Gastroesophageal sphincter (tissue), 4 donors: ENCODE measurements around the gene MAB21L4. TPM values are rescaled to one million over a fixed set of nuclear protein-coding genes. Genes with fewer than 3 reads are reported as not detected.

ENCODE experiments used
- ATAC-seq: fragments of 150-250 bp; one replicate; pipeline ENCODE4 v1.9.1; 2016; ENCODE audit warnings: mild to moderate bottlenecking, moderate library complexity
- H3K27ac ChIP-seq, 4 donors: fragments of 200-600 bp; sonication (generic) in 3 of 4; 1 replicate in 3 of 4; 2 replicates in 1 of 4; pipeline ENCODE4 v1.5.1; 2016 to 2019
- H3K27me3 ChIP-seq: fragments of 200-600 bp; sonication (generic); one replicate; pipeline ENCODE4 v1.5.1; 2019
- H3K36me3 ChIP-seq, 2 donors: fragments of 200-600 bp; sonication (generic); one replicate each; pipeline ENCODE4 v1.5.1; 2019; ENCODE audit warnings: control low read depth in 1 of 2
- H3K4me1 ChIP-seq, 3 donors: fragments of 200-600 bp; sonication (generic); 1 replicate in 2 of 3; 2 replicates in 1 of 3; pipeline ENCODE4 v1.5.1; 2016 to 2019; ENCODE audit warnings: control low read depth in 2 of 3
- H3K4me3 ChIP-seq, 2 donors: fragments of 200-600 bp; sonication (generic); one replicate each; pipeline ENCODE4 v1.5.1; 2019; ENCODE audit warnings: mild to moderate bottlenecking in 1 of 2, moderate library complexity in 1 of 2
- H3K9me3 ChIP-seq, 3 donors: fragments of 200-600 bp; sonication (generic); one replicate each; pipeline ENCODE4 v1.5.1; 2017 to 2019; ENCODE audit warnings: control low read depth in 2 of 3
- EP300 ChIP-seq: sonication (generic); formaldehyde crosslinking; IDR thresholded peaks from one replicate; pipeline ENCODE4 v1.6.1; 2017; ENCODE audit warnings: antibody characterized with exemption, mild to moderate bottlenecking
- POLR2A ChIP-seq, 2 donors: fragments of 450-650 bp; IDR thresholded peaks; one replicate each; pipeline ENCODE4 v1.6.1; 2017; ENCODE audit warnings: antibody characterized with exemption in 2 of 2, mild to moderate bottlenecking in 2 of 2, moderate library complexity in 1 of 2
- POLR2AphosphoS5 ChIP-seq: sonication (generic); formaldehyde crosslinking; IDR thresholded peaks from one replicate; pipeline ENCODE4 v1.6.1; 2017; ENCODE audit warnings: antibody characterized with exemption
- WGBS, 2 donors: methylation state at CpG; one replicate each; pipeline ENCODE4 v1.1.5; 2018; ENCODE audit warnings: low coverage in 1 of 2; 5-methylcytosine and 5-hydroxymethylcytosine counted together
- total RNA-seq, 4 donors: library from RNA; depleted of rRNA; stranded (reverse); fragments of >200 nt; gene quantifications; one replicate each; pipeline ENCODE4 v1.1.0, GENCODE V29; 2016
- TF ChIP-seq, protein P1 (sequence below), 4 experiments: fragments of 200-600 bp in 2 of 4; fragments of 450-650 bp in 2 of 4; sonication (generic) in 1 of 4; IDR thresholded peaks; one replicate each; pipeline ENCODE4 v1.5.1; 2017 to 2019; ENCODE audit warnings: antibody characterized with exemption in 4 of 4, mild to moderate bottlenecking in 2 of 4, moderate library complexity in 2 of 4

The MAB21L4 gene
- total RNA-seq, 4 donors from 2014 or later: 0.27 to 9.7 (median 0.77) TPM; not detected in 1

DNA sequence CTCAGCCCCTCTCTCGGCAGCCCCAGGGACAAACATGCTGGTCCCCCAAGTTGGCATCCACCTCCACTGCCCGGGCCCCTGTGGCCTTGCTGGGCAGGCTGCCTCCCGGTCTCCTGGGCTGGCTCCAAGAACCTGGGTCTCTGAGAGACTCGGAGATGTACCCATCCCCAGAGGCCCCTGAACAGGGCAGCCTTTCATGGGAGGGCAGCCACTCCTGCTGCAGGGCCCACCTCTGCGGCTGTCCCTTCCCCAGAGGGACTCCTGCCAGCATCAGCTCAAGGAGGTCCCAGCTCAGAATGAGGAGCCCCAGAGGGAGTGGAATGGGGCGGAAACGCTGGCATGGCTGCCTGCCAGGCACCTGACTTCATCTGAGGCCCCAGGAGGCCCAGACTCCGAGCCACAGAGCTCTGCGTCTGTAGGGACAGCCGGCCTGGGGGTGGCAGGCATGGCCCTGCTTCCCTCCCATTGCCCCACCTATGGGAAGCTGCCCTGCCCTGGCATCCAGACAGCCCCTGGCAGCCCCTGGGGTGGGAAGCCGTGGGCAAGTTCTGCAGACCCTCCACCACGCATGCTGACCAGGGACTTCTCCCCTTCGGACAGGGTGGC, 9.3 kb upstream of the MAB21L4 start:
- TF ChIP-seq EP300: no peak
- no peak for TF ChIP-seq POLR2A (IDR thresholded peaks at IDR 0.05)
- no peak for TF ChIP-seq POLR2AphosphoS5
- TF ChIP-seq, protein P1, sequence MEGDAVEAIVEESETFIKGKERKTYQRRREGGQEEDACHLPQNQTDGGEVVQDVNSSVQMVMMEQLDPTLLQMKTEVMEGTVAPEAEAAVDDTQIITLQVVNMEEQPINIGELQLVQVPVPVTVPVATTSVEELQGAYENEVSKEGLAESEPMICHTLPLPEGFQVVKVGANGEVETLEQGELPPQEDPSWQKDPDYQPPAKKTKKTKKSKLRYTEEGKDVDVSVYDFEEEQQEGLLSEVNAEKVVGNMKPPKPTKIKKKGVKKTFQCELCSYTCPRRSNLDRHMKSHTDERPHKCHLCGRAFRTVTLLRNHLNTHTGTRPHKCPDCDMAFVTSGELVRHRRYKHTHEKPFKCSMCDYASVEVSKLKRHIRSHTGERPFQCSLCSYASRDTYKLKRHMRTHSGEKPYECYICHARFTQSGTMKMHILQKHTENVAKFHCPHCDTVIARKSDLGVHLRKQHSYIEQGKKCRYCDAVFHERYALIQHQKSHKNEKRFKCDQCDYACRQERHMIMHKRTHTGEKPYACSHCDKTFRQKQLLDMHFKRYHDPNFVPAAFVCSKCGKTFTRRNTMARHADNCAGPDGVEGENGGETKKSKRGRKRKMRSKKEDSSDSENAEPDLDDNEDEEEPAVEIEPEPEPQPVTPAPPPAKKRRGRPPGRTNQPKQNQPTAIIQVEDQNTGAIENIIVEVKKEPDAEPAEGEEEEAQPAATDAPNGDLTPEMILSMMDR (IDR thresholded peaks at IDR 0.05): no peak
- Histone ChIP-seq H3K36me3 (no peaks in the 10 kb centered on the region), H3K4me3 (no peak overlapping the region), H3K4me1 (no peaks in the 10 kb centered on the region), H3K9me3 (no peaks in the 10 kb centered on the region), H3K27ac (no peak overlapping the region), H3K27me3 (peaks cover 51% of the 10 kb centered on the region)
- no peak for ATAC-seq
- WGBS, 2 donors: 31% methylated on average over 3 of the region's 13 CpGs; no CpG with 5 or more reads in 1 of the 2 donors

DNA sequence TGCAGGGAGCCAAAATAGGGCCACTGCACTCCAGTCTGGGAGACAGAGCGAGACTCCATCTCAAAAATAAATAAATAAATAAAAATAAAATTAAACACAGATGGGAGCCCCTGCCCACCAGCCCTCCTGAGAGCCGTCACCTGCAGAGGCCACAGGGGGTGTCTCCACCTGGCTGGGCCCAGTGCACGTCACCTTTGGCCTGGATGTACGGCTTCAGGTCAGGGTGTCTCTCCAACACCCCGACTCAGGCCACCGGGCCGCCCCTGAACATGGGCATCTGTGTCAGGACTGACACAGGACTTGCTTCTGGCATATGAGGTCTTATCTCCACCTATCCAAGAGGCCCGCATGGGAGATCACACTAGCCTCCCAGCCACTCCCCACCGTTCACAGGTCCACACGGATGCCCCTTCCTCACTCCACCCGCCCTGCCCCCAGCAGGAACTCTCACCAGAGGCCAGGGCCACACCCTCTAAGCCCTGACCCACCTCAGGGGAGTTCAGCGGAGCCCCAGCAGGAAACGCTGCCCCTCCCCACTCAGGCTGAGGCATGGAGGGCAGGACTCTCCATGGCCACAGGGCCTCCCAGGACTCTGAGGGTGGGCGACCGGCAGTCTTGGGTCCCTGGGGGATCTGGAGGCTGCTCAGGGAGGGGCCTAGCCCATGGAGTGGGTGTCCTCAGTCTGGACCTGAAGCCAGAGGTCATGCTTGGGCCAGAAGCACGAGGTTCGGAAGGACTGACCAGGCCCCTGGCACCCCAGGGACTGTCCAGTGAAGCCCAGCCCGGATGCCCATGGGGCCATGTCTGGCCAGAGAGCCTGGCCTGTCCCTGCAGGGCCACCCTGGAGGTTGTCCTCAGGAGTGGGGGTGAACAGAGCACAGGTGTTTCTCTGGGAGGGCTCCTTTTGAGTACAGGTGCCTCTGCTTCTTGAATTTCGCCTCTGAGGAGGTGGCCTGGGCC, 8.5 kb upstream of the MAB21L4 start:
- Histone ChIP-seq H3K36me3 (no peaks in the 10 kb centered on the region), H3K27ac (no peak overlapping the region), H3K9me3 (no peaks in the 10 kb centered on the region), H3K4me3 (no peak overlapping the region), H3K27me3 (peaks cover 49% of the 10 kb centered on the region), H3K4me1 (no peaks in the 10 kb centered on the region)
- ATAC-seq: no peak
- TF ChIP-seq EP300 (no peak), POLR2AphosphoS5 (no peak), POLR2A (IDR thresholded peaks at IDR 0.05) (no peak)
- TF ChIP-seq, protein P1 (IDR thresholded peaks at IDR 0.05): no peak
- 84 to 100% methylated on average over 1 to 4 of the region's 19 CpGs for WGBS, 2 donors

DNA sequence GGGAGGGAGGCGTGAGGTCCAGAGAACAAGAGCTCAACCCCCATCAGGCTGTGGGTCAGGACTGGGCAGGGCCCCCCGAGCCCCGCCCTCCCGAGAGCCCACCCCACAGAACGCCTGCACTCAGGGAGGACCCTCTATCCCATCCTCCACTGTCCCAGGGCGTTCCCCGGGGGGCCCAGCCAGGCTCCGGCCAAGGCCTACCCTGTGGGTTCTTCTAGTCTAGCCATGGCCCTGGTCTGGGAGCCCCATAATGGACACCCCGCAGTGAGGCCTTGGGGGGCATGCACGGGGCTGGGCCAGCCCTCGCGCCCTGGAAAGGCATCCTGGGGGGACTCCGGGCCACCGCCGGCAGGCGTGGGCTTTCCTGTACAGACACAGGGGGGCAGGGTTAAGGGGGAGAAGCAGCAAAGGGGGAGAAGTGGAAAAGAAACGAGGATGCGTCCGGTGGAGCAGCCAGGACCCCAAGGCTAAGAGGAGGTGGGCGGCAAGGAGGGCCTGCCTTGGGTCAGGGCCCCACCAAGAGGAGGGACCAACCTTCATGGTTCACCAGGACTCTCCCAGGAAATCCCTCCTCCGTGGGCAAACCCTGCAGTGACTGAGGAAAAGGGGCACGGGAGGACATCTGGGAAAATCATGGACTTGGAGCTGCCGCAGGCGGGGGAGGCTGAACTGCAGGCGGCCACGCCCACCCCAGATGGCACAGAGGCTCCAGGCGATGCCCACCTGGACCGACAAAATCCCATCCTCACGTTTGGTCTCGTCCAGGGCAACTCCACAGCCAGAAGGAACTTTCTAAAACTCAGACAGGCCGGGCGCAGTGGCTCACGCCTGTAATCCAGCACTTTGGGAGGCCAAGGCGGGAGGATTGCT, 7.5 kb upstream of the MAB21L4 start:
- Histone ChIP-seq H3K4me3 (no peak overlapping the region), H3K27ac (no peak overlapping the region), H3K36me3 (no peaks in the 10 kb centered on the region), H3K4me1 (peaks cover 0 to 10% (median 0%) of the 10 kb centered on the region in 3 donors), H3K27me3 (peaks cover 46% of the 10 kb centered on the region), H3K9me3 (no peaks in the 10 kb centered on the region)
- TF ChIP-seq POLR2A (IDR thresholded peaks at IDR 0.05) (no peak), EP300 (no peak), POLR2AphosphoS5 (no peak)
- TF ChIP-seq, protein P1 (IDR thresholded peaks at IDR 0.05): no peak
- WGBS, 2 donors: 80% methylated on average over 1 of the region's 34 CpGs; no CpG with 5 or more reads in 1 of the 2 donors
- ATAC-seq: no peak

DNA sequence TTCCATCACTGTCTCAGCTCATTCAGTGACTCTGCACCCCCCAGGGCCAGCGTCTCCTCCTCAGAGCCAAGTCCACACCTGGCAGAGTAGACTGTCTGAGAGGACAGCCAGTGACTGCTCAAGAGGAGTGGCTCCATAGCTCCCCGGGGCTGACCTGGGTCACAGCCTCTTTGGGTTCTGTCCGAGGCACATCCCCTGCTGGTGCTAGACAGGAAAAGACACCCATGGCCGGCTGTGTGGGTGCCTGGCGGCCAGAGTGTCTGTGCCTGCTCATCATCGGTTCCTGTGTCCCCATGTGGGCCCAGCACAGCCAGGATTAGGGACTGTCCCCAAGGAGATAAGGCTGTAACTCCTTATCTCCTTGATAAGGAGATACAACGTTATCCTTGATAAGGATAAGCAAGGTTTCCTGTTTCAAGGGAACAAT, 6.7 kb upstream of the MAB21L4 start:
- no peak for ATAC-seq
- Histone ChIP-seq H3K36me3 (no peaks in the 10 kb centered on the region), H3K9me3 (no peaks in the 10 kb centered on the region), H3K4me3 (no peak overlapping the region), H3K27ac (no peak overlapping the region), H3K4me1 (peaks cover 0 to 13% (median 0%) of the 10 kb centered on the region in 3 donors), H3K27me3 (peaks cover 46% of the 10 kb centered on the region)
- TF ChIP-seq EP300 (no peak), POLR2A (IDR thresholded peaks at IDR 0.05) (no peak), POLR2AphosphoS5 (no peak)
- TF ChIP-seq, protein P1 (IDR thresholded peaks at IDR 0.05): no peak
- WGBS, 2 donors: 64% methylated on average over 4 of the region's 7 CpGs; no CpG with 5 or more reads in 1 of the 2 donors
